GM19099 (cell line): ENCODE data around the gene TAF12.

Experiments
- POLR2A ChIP-seq: IDR thresholded peaks from 3 replicates; pipeline ENCODE4 v1.6.1; 2011; ENCODE audit warnings: low read depth; ENCODE audit not compliant: insufficient read length; ENCODE audit errors: extremely low read depth

The TAF12 gene

GRCh38 chr1:28642847-28643635, at the start of gene TAF12:
TAF12 (minus strand) TSS chr1:28643067; CDS start chr1:28622081, 20,986 bp downstream.
- TF ChIP-seq POLR2A: peak; percentile 99

- no peak for TF ChIP-seq POLR2A
These were observed 42.1 kb upstream of the TAF12 start for GRCh38 chr1:28684937-28685336.

GRCh38 chr1:28682840-28683239, 40.0 kb upstream of the TAF12 start:
- TF ChIP-seq POLR2A: no peak

- no peak for TF ChIP-seq POLR2A
These were observed 37.3 kb upstream of the TAF12 start for GRCh38 chr1:28680151-28680550.

GRCh38 chr1:28675924-28676257, 33.0 kb upstream of the TAF12 start:
- TF ChIP-seq POLR2A: no peak

GRCh38 chr1:28671254-28671780, 28.4 kb upstream of the TAF12 start:
- no peak for TF ChIP-seq POLR2A

- peak; percentile 68 for TF ChIP-seq POLR2A
These were observed 26.3 kb upstream of the TAF12 start for GRCh38 chr1:28668956-28669723.

GRCh38 chr1:28668191-28668955, 25.5 kb upstream of the TAF12 start, which contains the start of gene GMEB1:
GMEB1 (plus strand) TSS chr1:28668784; CDS start chr1:28683613, 14,829 bp downstream.
- TF ChIP-seq POLR2A: no peak

GRCh38 chr1:28666806-28667205, 23.9 kb upstream of the TAF12 start:
- no peak for TF ChIP-seq POLR2A

GRCh38 chr1:28663871-28664470, 21.1 kb upstream of the TAF12 start:
- TF ChIP-seq POLR2A: no peak

- no peak for TF ChIP-seq POLR2A
These were observed 13.5 kb upstream of the TAF12 start for GRCh38 chr1:28656335-28656734.

- TF ChIP-seq POLR2A: peak; percentile 100
These were observed 5.8 kb upstream of the TAF12 start, which contains the start of gene RNU11 for GRCh38 chr1:28648474-28649198. RNU11 (plus strand) TSS chr1:28648600.

- TF ChIP-seq POLR2A: no peak
These were observed 5.2 kb upstream of the TAF12 start for GRCh38 chr1:28648008-28648473.

GRCh38 chr1:28646040-28646439, 3.2 kb upstream of the TAF12 start:
- TF ChIP-seq POLR2A: no peak

- TF ChIP-seq POLR2A: no peak
These were observed 1.6 kb upstream of the TAF12 start for GRCh38 chr1:28644494-28644893.
